GM19099 (cell line): ENCODE measurements around the gene MCL1.

Source experiments
- POLR2A ChIP-seq: IDR thresholded peaks from 3 replicates; pipeline ENCODE4 v1.6.1; 2011; ENCODE audit warnings: low read depth; ENCODE audit not compliant: insufficient read length; ENCODE audit errors: extremely low read depth

Gene MCL1

GRCh38 chr1:150536836-150537731 is 42.3 kb downstream of the MCL1 start:
- TF ChIP-seq POLR2A: no peak

GRCh38 chr1:150535511-150536287 is 43.7 kb downstream of the MCL1 start:
- no peak for TF ChIP-seq POLR2A

- TF ChIP-seq POLR2A: no peak
Measured at GRCh38 chr1:150534002-150534401, 45.4 kb downstream of the MCL1 start.

GRCh38 chr1:150532860-150533259 is 46.5 kb downstream of the MCL1 start:
- TF ChIP-seq POLR2A: no peak

GRCh38 chr1:150530491-150531159 is 48.8 kb downstream of the MCL1 start:
- TF ChIP-seq POLR2A: no peak

- TF ChIP-seq POLR2A: no peak
Measured at GRCh38 chr1:150529017-150529416, 50.4 kb downstream of the MCL1 start.

- TF ChIP-seq POLR2A: no peak
Measured at GRCh38 chr1:150528196-150528595, 51.2 kb downstream of the MCL1 start.

GRCh38 chr1:150525348-150525747 is 54.1 kb downstream of the MCL1 start:
- TF ChIP-seq POLR2A: no peak
